HL-60 (cell line): ENCODE data around the gene OPHN1.

Experiments used
- DNase-seq, 2 experiments: peaks; one replicate each; pipeline ENCODE4 v3.0.0-alpha.2; 2010 to 2020; ENCODE audit warnings: low read depth in 1 of 2, low spot score in 1 of 2
- H3K27ac ChIP-seq: fragments of 250-450 bp; sonication (Bioruptor Pico); replicated peaks from 2 replicates; pipeline ENCODE4 v1.5.1; 2020; ENCODE audit warnings: mild to moderate bottlenecking, moderate library complexity
- H3K27me3 ChIP-seq: fragments of 250-450 bp; sonication (Bioruptor Pico); 2 replicates; pipeline ENCODE4 v1.5.1; 2021; ENCODE audit warnings: mild to moderate bottlenecking, moderate library complexity; ENCODE audit not compliant: insufficient read depth, poor library complexity, severe bottlenecking
- H3K4me3 ChIP-seq: replicated peaks from 2 replicates; pipeline ENCODE4 v1.5.1; 2011; ENCODE audit warnings: mild to moderate bottlenecking, control low read depth, low read length; ENCODE audit not compliant: insufficient read depth
- GABPA ChIP-seq: IDR thresholded peaks from 2 replicates; pipeline ENCODE4 v1.6.1; 2012; ENCODE audit warnings: low read depth
- POLR2AphosphoS5 ChIP-seq: IDR thresholded peaks from 2 replicates; pipeline ENCODE4 v1.6.1; 2012; ENCODE audit warnings: low read depth
- SPI1 ChIP-seq: IDR thresholded peaks from 2 replicates; pipeline ENCODE4 v1.6.1; 2012; ENCODE audit warnings: low read depth, mild to moderate bottlenecking, borderline replicate concordance
- TF ChIP-seq, protein P1 (sequence below): IDR thresholded peaks from one replicate; pipeline ENCODE4 v1.5.1; 2011; ENCODE audit warnings: low read length, control low read depth, inconsistent platforms; ENCODE audit not compliant: insufficient read depth
- TF ChIP-seq, protein P2 (sequence below): IDR thresholded peaks from 2 replicates; pipeline ENCODE4 v1.6.1; 2012; ENCODE audit warnings: low read depth; ENCODE audit not compliant: insufficient replicate concordance

The OPHN1 gene

DNA sequence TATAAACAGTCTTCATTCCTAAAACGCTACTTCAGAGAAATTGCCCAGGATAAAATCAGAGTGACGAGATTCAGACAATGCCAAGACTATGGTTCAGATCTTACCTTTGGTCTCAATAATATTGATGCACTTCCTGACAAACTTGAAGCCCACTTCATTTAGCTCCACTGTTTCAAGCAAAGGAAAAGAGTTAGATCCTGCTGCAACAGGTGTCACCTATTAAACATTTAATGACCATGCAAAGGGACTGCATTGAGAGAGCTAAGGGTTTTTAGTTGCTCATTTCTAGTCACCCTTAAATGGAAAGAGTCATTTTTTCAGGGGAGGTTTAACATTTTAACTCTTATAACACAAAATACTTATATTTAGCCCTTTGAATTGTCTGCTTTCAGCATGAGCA, 239.5 kb downstream of the OPHN1 start:
- DNase-seq = no peak
- no peak overlapping the region for H3K27ac ChIP-seq
- no peaks in the 10 kb centered on the region for H3K27me3 ChIP-seq
- TF ChIP-seq GABPA (no peak), POLR2AphosphoS5 (no peak), SPI1 (no peak)
- TF ChIP-seq, protein P1, sequence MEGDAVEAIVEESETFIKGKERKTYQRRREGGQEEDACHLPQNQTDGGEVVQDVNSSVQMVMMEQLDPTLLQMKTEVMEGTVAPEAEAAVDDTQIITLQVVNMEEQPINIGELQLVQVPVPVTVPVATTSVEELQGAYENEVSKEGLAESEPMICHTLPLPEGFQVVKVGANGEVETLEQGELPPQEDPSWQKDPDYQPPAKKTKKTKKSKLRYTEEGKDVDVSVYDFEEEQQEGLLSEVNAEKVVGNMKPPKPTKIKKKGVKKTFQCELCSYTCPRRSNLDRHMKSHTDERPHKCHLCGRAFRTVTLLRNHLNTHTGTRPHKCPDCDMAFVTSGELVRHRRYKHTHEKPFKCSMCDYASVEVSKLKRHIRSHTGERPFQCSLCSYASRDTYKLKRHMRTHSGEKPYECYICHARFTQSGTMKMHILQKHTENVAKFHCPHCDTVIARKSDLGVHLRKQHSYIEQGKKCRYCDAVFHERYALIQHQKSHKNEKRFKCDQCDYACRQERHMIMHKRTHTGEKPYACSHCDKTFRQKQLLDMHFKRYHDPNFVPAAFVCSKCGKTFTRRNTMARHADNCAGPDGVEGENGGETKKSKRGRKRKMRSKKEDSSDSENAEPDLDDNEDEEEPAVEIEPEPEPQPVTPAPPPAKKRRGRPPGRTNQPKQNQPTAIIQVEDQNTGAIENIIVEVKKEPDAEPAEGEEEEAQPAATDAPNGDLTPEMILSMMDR = no peak
- TF ChIP-seq, protein P2, sequence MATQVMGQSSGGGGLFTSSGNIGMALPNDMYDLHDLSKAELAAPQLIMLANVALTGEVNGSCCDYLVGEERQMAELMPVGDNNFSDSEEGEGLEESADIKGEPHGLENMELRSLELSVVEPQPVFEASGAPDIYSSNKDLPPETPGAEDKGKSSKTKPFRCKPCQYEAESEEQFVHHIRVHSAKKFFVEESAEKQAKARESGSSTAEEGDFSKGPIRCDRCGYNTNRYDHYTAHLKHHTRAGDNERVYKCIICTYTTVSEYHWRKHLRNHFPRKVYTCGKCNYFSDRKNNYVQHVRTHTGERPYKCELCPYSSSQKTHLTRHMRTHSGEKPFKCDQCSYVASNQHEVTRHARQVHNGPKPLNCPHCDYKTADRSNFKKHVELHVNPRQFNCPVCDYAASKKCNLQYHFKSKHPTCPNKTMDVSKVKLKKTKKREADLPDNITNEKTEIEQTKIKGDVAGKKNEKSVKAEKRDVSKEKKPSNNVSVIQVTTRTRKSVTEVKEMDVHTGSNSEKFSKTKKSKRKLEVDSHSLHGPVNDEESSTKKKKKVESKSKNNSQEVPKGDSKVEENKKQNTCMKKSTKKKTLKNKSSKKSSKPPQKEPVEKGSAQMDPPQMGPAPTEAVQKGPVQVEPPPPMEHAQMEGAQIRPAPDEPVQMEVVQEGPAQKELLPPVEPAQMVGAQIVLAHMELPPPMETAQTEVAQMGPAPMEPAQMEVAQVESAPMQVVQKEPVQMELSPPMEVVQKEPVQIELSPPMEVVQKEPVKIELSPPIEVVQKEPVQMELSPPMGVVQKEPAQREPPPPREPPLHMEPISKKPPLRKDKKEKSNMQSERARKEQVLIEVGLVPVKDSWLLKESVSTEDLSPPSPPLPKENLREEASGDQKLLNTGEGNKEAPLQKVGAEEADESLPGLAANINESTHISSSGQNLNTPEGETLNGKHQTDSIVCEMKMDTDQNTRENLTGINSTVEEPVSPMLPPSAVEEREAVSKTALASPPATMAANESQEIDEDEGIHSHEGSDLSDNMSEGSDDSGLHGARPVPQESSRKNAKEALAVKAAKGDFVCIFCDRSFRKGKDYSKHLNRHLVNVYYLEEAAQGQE = no peak
- H3K4me3 ChIP-seq = no peak overlapping the region

DNA sequence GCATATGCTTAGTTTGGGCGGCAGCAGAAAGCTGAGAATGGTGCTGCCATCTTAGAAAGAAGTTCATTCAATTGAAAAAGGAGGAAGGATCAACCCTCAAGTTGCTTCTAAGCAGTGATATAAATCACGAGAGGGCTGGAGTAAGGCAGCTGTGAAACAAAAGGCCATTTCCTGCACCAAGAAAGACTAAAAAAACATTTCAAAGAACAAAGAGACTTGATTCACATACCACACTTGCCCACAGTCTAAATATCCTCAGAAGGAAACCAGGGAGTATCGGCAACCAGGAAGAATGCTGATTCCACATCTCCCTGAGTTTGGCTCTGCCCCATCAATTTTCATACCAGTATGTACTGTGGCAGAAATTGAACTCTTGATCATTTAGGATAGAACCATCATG, 240.1 kb downstream of the OPHN1 start:
- no peaks in the 10 kb centered on the region for H3K27me3 ChIP-seq
- no peak overlapping the region for H3K27ac ChIP-seq
- TF ChIP-seq GABPA (no peak), POLR2AphosphoS5 (no peak), SPI1 (no peak)
- TF ChIP-seq, protein P2 = no peak
- TF ChIP-seq, protein P1 = no peak
- no peak overlapping the region for H3K4me3 ChIP-seq
- DNase-seq = no peak

DNA sequence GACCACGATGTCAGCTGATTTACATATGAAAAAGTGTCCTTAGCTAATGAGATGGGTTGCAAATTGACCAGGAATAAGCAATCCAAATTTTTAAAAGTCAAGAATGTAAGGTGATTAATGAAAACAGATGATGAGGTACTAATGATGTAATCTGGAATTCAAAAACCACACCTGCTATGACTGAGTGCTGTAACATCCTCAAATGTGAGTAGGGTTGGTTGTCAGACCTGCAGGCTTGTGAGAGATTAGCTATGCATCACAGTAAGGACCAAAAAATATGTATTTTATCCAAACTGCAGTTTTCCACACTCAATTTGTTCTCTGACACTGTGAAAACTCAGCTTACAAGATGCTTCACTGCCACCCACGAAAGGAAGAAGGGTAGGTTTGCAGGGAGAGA, 242.5 kb downstream of the OPHN1 start:
- H3K4me3 ChIP-seq = no peak overlapping the region
- DNase-seq = no peak
- TF ChIP-seq, protein P1 = no peak
- no peaks in the 10 kb centered on the region for H3K27me3 ChIP-seq
- H3K27ac ChIP-seq = no peak overlapping the region

DNA sequence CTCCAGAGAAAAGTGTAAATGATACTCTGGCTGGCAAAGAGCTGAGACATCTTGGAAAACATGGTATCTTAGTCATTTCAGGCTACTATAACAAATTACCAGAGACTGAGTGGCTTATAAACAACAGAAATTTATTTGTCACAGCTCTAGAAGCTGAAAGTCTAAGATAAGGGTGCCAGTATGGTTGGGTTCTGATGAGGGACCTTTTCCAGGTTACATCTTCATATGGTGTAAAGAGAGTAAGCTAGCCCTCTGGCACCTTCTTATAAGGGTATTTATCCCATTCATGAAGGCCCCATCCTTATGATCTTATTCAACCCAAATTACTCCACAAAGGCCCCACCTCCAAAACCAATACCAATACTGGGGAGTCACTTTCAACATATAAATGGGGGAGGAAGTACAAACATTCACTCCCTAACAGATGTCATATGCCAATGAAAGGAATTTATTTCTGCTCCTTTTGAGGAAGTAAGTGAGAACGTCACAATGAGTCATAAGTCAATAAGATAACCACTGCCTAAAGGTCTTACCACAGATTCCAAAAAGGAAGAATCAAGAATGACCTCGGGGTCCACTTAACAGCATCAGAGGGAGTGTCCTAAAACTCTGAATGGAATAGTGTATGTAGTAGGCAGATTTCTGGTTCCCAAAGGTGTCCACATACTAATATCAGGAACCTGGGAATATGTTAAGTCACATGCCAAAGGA, 246.6 kb downstream of the OPHN1 start:
- no peak overlapping the region for H3K27ac ChIP-seq
- no peaks in the 10 kb centered on the region for H3K27me3 ChIP-seq
- DNase-seq = peak in 1 of 2 experiments; percentile 2
- TF ChIP-seq, protein P1 = no peak
- peak; percentile 26; the same call in 1 of the 2 replicates for TF ChIP-seq SPI1
- H3K4me3 ChIP-seq = no peak overlapping the region
